ENCODE results near the gene TSPAN17.
"Not testable (repeated sequence)": the region's sequence is repeated elsewhere in the genome, so short reads cannot be mapped to it uniquely, and the experiment has no call there.

TSPAN17 gene

DNA sequence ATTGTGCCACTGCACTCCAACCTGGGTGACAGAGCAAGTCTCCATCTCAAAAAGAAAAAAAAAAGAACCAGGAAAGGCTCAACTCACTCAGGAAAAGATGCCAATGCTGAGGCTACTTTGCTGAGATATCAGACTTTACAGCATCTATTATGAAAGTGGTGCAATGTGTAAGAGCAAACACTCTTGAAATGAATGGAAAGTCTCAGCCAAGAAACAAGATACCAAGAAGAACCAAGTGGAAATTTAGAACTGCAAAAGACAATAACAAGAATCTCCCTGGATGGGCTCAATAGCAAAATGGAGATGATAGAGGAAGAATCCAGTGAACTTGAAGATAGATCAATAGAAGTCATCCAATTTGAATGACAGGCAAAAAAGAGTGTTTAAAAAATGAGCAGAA, 37.7 kb downstream of the TSPAN17 start:
- Mint-ChIP-seq H3K36me3 (ENCODE audit: low read depth) (no peaks in the 10 kb centered on the region), H3K4me3 (no peak overlapping the region), H3K27ac (no peak overlapping the region), H3K4me1 (ENCODE audit: low read depth) (no peaks in the 10 kb centered on the region), H3K9me3 (peaks cover 16% of the 10 kb centered on the region), H3K27me3 (ENCODE audit: low read depth) (peaks cover 41% of the 10 kb centered on the region)

GRCh38 chr5:176687247-176687646, 40.0 kb downstream of the TSPAN17 start:
- H3K9me3 Mint-ChIP-seq, result peaks cover 16% of the 10 kb centered on the region
- H3K4me1 Mint-ChIP-seq (ENCODE audit: low read depth), result no peaks in the 10 kb centered on the region
- no peak overlapping the region for H3K27ac Mint-ChIP-seq
- H3K36me3 Mint-ChIP-seq (ENCODE audit: low read depth), result no peaks in the 10 kb centered on the region
- no peak overlapping the region for H3K4me3 Mint-ChIP-seq
- H3K27me3 Mint-ChIP-seq (ENCODE audit: low read depth), result peaks cover 41% of the 10 kb centered on the region

- no peak overlapping the region for H3K4me3 Mint-ChIP-seq
- H3K36me3 Mint-ChIP-seq (ENCODE audit: low read depth), result no peaks in the 10 kb centered on the region
- H3K27me3 Mint-ChIP-seq (ENCODE audit: low read depth), result peaks cover 39% of the 10 kb centered on the region
- peaks cover 16% of the 10 kb centered on the region for H3K9me3 Mint-ChIP-seq
- H3K27ac Mint-ChIP-seq, result no peak overlapping the region
- no peaks in the 10 kb centered on the region for H3K4me1 Mint-ChIP-seq (ENCODE audit: low read depth)
Measured at GRCh38 chr5:176687881-176688280, 40.6 kb downstream of the TSPAN17 start.

DNA sequence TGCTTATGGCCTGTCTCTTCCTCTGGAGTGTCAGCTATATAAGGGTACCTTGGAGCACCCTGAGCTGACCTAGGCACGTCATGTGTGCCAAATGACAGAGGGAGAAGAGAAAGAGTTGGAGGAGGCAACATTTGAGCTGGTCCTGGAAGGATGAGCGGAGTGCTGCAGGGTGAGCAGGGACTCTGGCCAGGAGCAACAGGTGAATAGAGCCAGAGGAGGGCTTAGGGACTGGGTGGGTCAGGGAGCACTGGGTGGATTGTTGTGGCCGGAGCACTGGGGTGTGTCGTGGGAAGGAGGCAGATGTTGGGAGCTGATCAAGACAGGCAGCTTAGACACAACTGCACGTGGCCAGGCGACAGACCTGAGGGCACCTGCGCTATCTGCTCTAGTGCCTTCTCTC, 43.6 kb downstream of the TSPAN17 start:
- Mint-ChIP-seq H3K4me1 (ENCODE audit: low read depth) (no peaks in the 10 kb centered on the region), H3K9me3 (peaks cover under 1% of the 10 kb centered on the region), H3K27me3 (ENCODE audit: low read depth) (peaks cover 32% of the 10 kb centered on the region), H3K36me3 (ENCODE audit: low read depth) (no peaks in the 10 kb centered on the region), H3K4me3 (no peak overlapping the region), H3K27ac (no peak overlapping the region)

DNA sequence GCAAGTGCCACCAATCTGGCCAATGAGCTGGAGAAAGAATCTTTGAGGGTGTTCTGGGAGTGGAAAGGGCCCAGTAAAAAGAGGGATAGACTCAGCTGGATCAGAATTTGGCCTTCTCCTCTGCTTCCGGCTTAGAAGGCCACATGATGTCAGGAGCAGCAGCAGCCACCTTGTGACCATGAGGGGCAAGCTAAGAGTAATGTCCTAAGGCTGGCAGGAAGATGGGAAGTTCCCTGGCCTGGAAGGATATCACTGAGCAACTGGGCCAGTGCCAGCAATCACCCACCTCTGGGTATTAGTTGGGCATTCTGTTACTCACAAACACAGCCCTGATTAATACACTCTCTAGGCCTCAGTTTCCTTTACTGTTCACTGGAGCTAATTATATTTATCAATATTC, 44.2 kb downstream of the TSPAN17 start:
- H3K4me3 Mint-ChIP-seq, result no peak overlapping the region
- no peaks in the 10 kb centered on the region for H3K4me1 Mint-ChIP-seq (ENCODE audit: low read depth)
- H3K27ac Mint-ChIP-seq, result no peak overlapping the region
- H3K27me3 Mint-ChIP-seq (ENCODE audit: low read depth), result peaks cover 33% of the 10 kb centered on the region
- no peaks in the 10 kb centered on the region for H3K36me3 Mint-ChIP-seq (ENCODE audit: low read depth)
- no peaks in the 10 kb centered on the region for H3K9me3 Mint-ChIP-seq

DNA sequence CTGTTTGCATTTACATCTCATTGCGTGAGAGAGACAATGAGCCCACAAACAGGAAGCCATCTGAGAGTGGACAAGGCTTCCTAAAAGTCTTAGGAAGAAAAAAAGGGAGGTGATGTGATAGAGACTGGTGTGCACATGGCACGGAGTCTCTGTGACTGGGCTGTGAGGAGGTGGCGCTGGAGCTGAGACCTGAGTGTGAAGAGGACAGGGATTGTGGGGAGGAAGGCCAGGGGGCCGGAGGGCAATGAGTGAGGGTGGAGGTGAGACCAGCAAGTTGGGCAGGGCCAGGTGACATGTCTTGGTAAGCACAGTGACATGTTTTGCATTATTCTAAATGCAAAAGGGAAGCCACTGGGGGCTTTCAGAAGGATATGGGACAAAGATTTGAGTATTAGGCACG, 45.0 kb downstream of the TSPAN17 start:
- Mint-ChIP-seq H3K4me3 (no peak overlapping the region), H3K27ac (no peak overlapping the region), H3K9me3 (no peaks in the 10 kb centered on the region), H3K36me3 (ENCODE audit: low read depth) (no peaks in the 10 kb centered on the region), H3K4me1 (ENCODE audit: low read depth) (no peaks in the 10 kb centered on the region), H3K27me3 (ENCODE audit: low read depth) (peaks cover 41% of the 10 kb centered on the region)

GRCh38 chr5:176692839-176693476, 45.7 kb downstream of the TSPAN17 start:
- peaks cover 41% of the 10 kb centered on the region for H3K27me3 Mint-ChIP-seq (ENCODE audit: low read depth)
- H3K27ac Mint-ChIP-seq, result no peak overlapping the region
- H3K4me3 Mint-ChIP-seq, result no peak overlapping the region
- no peaks in the 10 kb centered on the region for H3K36me3 Mint-ChIP-seq (ENCODE audit: low read depth)
- no peaks in the 10 kb centered on the region for H3K9me3 Mint-ChIP-seq
- H3K4me1 Mint-ChIP-seq (ENCODE audit: low read depth), result no peaks in the 10 kb centered on the region

GRCh38 chr5:176693477-176693851, 46.2 kb downstream of the TSPAN17 start:
- Mint-ChIP-seq H3K27me3 (ENCODE audit: low read depth) (peaks cover 45% of the 10 kb centered on the region), H3K27ac (no peak overlapping the region), H3K4me3 (no peak overlapping the region), H3K9me3 (no peaks in the 10 kb centered on the region), H3K36me3 (ENCODE audit: low read depth) (no peaks in the 10 kb centered on the region), H3K4me1 (ENCODE audit: low read depth) (no peaks in the 10 kb centered on the region)

DNA sequence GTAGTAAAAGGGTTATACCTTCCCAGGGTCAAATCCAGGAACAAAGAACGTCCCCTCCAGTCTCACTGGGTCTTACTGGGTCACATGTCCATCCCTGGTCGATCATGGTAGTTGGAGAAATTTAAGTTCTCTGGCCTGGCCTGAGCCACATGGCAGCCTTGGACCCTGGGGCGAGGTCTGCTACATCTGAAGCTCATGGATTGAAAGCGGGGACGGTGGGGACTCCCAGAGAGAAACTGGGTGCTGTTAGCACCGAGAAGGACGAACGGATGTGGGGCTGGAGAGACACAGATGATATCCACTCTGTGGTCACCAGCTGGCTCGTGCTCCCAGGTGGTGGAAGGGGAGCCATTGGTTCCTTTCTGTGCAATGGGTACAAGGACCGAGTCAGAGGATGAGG, 46.9 kb downstream of the TSPAN17 start:
- Mint-ChIP-seq H3K4me1 (ENCODE audit: low read depth) (no peaks in the 10 kb centered on the region), H3K4me3 (no peak overlapping the region), H3K9me3 (no peaks in the 10 kb centered on the region), H3K36me3 (ENCODE audit: low read depth) (no peaks in the 10 kb centered on the region), H3K27me3 (ENCODE audit: low read depth) (peaks cover 47% of the 10 kb centered on the region), H3K27ac (no peak overlapping the region)

DNA sequence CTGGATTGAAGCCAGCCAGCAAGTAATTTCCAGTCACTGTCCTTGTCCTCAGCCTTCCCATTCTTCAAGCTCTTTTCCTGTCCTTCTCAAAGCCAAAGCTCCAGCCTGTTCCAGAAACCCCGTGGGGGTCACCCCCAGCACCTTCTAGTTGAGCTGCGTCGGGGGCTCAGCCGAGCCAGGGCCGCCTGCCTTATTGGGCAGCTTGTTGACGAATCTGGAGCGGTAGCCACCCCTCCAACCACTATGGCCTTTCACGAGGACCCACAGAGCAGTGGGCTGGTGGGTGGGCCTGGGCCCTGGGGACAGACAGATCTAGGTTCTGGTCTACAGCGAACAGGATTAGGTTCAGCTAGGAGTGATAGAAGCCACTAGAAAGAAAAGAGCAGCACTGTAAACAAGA, 47.3 kb downstream of the TSPAN17 start:
- Mint-ChIP-seq H3K4me3 (no peak overlapping the region), H3K27me3 (ENCODE audit: low read depth) (peaks cover 47% of the 10 kb centered on the region), H3K4me1 (ENCODE audit: low read depth) (no peaks in the 10 kb centered on the region), H3K9me3 (no peaks in the 10 kb centered on the region), H3K36me3 (ENCODE audit: low read depth) (no peaks in the 10 kb centered on the region), H3K27ac (no peak overlapping the region)

DNA sequence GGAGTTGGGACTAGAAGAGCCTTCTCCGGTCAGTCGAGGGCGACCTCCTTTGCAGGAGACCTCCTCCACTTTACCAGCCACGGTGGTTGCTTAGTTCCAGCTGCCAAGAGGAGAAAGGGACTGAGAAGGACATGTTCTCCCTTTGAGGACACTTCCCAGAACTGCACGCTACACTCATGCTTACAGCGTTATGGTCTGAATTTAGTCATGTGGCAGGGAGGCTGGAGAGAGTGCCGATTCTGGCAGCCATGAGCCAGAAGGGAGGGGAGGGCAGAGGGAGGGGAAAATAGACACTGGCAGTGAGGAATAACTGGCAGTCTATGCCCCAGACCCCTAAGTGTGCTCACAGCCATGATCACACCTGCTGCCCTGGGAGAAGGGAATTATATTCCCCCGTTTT, 47.8 kb downstream of the TSPAN17 start:
- Mint-ChIP-seq H3K36me3 (ENCODE audit: low read depth) (no peaks in the 10 kb centered on the region), H3K27me3 (ENCODE audit: low read depth) (peaks cover 51% of the 10 kb centered on the region), H3K9me3 (no peaks in the 10 kb centered on the region), H3K27ac (no peak overlapping the region), H3K4me3 (no peak overlapping the region), H3K4me1 (ENCODE audit: low read depth) (no peaks in the 10 kb centered on the region)

DNA sequence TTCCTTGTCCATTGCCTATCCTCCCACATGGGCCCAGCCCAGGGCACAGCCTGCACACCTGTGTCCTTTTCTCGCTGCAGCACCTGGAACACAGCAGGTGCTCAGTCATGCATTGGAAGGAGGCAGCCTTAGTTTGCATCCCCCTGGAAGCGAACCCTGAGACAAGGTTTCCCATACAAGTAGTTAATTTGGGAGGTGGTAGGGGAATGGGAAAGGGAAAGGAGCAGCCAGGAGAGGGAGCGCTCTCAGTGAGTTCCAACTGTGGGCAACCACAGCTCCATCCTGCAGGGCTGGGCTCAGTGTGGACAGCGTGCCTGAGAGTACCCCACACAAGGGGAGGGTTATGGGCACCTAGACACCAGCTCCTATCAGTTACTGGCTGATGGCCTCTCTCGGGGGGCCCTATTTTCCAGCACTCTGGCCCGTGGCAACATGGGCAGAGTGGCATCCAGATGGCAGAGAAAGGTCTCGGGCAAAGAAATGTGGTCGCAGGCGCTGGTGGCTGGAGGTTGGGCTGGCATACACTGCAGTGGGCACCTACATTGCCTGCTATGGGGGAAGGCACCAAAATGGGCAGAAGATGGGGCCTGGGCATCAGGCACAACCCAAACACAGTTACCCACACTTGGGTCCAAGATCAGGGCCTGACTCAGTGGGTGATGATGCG, 50.1 kb downstream of the TSPAN17 start:
- Mint-ChIP-seq H3K9me3 (no peaks in the 10 kb centered on the region), H3K4me1 (ENCODE audit: low read depth) (no peaks in the 10 kb centered on the region), H3K27me3 (ENCODE audit: low read depth) (peaks cover 56% of the 10 kb centered on the region), H3K4me3 (no peak overlapping the region), H3K27ac (no peak overlapping the region), H3K36me3 (ENCODE audit: low read depth) (no peaks in the 10 kb centered on the region)

DNA sequence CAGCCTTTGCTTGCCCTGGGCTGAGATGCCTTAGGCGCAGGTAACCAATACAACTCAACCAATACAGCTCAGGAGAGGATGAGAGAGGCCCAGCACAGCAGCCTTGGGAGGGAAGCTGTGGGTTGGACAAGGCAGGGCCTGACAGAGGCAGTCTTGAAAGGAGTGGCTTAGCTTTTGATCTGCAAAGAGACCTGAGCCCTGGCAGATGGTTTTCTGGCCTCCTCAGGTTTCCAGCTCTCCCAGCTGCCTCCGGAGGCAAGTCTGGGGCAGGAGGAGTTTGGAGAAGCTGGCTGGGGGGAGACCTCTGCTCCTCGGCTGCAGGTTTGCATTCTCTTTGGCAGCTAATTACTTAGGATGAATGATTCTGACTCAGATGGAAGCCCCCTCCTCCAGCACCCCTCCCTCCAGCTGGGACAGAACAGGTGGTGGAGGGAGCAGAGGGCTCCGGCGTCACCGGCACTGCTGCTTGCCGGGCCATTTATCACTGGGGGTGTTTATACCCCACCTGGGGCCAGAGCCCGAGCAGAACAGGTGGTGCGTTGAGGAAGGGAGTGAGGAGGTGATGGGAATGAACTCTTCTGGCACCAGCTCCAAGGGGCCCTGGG, 50.8 kb downstream of the TSPAN17 start:
- Mint-ChIP-seq H3K36me3 (ENCODE audit: low read depth) (no peaks in the 10 kb centered on the region), H3K4me3 (no peak overlapping the region), H3K27ac (no peak overlapping the region), H3K4me1 (ENCODE audit: low read depth) (no peaks in the 10 kb centered on the region), H3K27me3 (ENCODE audit: low read depth) (peaks cover 52% of the 10 kb centered on the region), H3K9me3 (no peaks in the 10 kb centered on the region)

- H3K27ac Mint-ChIP-seq, result not testable (repeated sequence)
- peaks cover 44% of the 10 kb centered on the region for H3K27me3 Mint-ChIP-seq (ENCODE audit: low read depth)
Measured at GRCh38 chr5:176699446-176699845, 52.2 kb downstream of the TSPAN17 start.

DNA sequence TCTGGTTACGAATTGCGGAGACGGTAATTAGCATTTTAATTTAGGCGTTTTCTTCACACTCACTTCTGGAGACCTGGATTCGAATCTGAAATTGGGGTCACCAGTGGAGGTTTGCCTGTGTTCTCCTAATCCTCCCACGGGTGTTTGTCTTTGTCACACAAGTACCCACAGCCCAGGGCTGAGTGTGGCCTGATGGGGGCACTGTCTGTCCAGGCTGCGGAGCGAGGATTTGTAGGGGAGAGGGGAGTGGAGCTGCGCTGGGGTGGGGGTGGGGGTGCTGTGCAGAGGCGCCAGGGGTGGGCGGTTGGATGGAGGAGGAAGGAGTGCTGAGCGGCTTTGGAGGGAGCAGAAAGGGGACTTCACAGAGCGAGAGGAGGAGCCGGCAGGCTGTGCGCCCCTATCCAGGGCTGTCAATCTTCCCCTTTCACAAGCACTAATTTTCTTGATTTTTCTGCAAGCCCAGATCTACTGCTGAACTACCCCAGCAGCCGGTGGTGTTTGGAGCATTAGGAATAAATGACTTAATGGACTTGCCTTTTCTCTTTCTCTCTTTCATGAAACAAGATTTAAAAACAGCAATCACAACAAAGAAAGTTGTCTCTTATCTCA, 53.1 kb downstream of the TSPAN17 start:
- Mint-ChIP-seq H3K27ac (no peak overlapping the region), H3K4me3 (no peak overlapping the region), H3K4me1 (ENCODE audit: low read depth) (no peaks in the 10 kb centered on the region), H3K27me3 (ENCODE audit: low read depth) (peaks cover 44% of the 10 kb centered on the region), H3K36me3 (ENCODE audit: low read depth) (no peaks in the 10 kb centered on the region), H3K9me3 (no peaks in the 10 kb centered on the region)

More at GRCh38 chr5:176699446-176699845, 52.2 kb downstream of the TSPAN17 start:
- H3K9me3 Mint-ChIP-seq; H3K36me3 Mint-ChIP-seq (ENCODE audit: low read depth); H3K4me1 Mint-ChIP-seq (ENCODE audit: low read depth); H3K4me3 Mint-ChIP-seq: not testable (repeated sequence)

Measured in T-helper 1 cell treated with Interleukin-12 subunit alpha and Interleukin-12 subunit beta and Interleukin-4 antibody, amounts not matched to agents 30 μg/mL and 1 μg/mL, for 36 hours (primary cell).